GM19023 (cell line): ENCODE measurements around the gene CFC1B.
"Not testable (repeated sequence)": the region's sequence is repeated elsewhere in the genome, so short reads cannot be mapped to it uniquely, and the experiment has no call there.

Source experiments
- ATAC-seq: cut with Tn5 transposase; IDR thresholded peaks from one replicate; pipeline ENCODE4 v1.9.1; 2021; ENCODE audit warnings: mild to moderate bottlenecking, moderate library complexity; ENCODE audit not compliant: unreplicated experiment

Gene CFC1B

DNA sequence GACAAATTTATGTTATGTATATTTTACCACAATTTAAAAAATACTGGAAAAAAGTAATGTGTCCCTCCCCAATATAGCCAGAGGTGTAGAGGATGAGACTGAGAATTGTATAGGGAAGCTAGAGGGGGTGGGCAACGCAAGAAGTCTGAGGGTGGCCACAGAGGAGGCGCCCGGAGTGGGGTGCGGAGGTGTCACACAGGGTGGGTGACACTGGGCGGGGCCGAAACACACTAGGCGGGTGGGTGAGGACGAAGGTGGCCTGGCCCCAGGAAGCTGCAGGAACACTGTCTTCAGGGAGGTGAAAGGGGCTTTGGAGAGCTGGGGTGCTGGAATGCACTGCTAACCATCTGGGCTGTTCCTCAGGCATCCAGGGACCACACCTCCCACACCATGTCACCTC, 35.4 kb downstream of the CFC1B start:
- not testable (repeated sequence) for ATAC-seq

DNA sequence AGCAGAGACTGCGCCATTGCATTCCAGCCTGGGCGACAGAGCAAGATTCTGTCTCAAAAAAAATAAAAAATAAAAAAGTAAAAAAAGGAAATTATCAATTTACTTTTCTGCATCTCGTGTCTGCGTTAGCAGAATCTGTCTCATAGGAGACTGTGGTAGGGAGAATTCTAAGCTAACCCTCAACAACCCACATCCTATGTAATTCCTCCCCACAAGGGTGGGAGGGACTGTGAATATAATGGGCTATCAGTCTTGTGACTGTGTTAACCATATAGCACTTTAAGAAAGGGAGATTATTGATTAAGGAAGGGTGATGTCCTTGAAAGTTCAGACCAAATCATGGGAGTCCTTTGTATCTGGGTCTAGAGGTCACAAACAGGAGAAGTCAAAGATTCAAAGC, 45.1 kb downstream of the CFC1B start:
- not testable (repeated sequence) for ATAC-seq

DNA sequence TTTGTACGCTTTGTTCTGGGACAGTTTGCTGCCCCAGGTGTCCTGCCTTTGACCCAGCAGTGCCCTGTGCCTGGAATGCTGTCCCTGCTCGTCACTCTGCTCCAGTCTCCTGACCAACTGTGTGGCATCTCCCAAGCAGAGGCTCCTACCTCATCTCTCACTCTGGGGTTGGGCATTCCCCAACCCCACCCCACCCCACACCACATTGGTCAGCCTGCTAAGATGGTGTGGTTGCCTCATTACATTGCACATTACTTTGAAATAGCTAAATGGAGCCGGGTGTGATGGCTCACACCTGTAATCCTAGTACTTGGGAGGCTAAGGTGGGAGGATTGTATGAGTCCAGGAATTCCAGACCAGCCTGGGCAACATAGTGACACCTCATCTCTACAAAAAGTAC, 50.9 kb downstream of the CFC1B start:
- not testable (repeated sequence) for ATAC-seq

DNA sequence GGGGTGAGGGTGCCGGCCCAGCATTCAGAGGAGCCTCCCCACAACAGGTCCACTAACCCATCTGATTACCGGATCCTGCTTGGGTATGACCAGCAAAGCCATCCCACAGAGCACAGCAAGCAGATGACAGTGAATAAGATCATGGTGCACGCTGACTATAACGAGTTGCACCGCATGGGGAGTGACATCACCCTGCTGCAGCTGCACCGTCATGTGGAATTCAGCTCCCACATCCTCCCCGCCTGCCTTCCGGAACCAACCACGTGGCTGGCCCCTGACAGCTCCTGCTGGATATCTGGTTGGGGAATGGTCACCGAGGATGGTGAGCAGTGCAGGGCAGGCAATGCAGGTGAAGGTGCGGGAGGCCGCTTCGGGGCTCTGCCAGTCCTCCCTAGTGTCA, 53.2 kb downstream of the CFC1B start:
- ATAC-seq, result not testable (repeated sequence)

DNA sequence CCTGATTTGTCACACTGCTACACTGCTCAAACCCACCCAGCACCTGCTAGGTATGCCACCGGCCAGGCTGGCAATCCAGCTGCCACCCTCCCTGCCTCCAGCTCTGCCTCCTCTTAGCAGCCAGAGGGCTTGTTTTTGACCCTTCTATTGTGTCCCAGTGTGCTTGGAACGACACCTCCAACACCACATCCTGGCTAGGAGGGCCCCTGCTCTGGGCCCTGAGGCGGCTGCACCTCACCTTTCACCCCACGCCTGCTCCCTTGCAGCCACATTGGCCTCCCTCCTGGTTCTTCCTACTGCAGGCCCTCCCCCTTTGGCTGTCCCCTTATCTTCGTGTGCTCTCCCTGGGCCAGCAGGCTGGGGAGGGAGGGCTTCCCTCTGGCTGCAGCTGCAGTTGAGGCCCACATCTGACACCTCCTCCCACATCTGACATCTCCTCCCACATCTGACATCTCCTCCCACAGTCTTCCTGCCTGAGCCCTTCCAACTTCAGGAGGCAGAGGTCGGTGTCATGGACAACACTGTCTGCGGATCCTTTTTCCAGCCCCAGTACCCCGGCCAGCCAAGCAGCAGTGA, 55.3 kb downstream of the CFC1B start:
- not testable (repeated sequence) for ATAC-seq

DNA sequence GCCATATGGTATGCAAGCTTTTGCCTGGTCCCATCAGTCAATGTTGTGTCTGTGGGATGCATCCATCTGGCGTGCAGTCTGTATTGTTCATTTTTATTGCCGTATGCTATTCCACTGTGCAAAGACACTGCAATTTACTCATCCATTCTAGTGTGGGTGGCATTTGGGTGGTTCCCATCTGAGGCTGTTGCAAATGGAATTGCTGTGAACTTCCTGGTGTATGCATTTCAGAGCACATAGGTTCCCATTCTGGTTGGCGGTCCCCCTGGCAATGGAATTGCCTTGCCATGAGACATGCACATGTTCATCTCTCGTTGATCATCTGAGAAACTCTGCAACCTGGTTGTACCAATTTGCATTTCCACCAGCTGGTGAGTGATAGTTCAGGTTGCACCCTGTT, 56.5 kb downstream of the CFC1B start:
- ATAC-seq, result not testable (repeated sequence)
